SU-DHL-6 (cell line): Measurements from ENCODE around the gene UCK2.

Source experiments
- H2AFZ ChIP-seq: fragments of 200-600 bp; sonication (generic); 2 replicates; pipeline ENCODE4 v1.6.1; 2014; ENCODE audit warnings: low read depth, mild to moderate bottlenecking, moderate library complexity, mixed read lengths, antibody characterized with exemption, low read length; ENCODE audit not compliant: severe bottlenecking
- H3F3A ChIP-seq: fragments of 200-600 bp; shearing (Covaris generic); 2 replicates; pipeline ENCODE4 v1.6.0; 2016; ENCODE audit warnings: antibody characterized with exemption, mild to moderate bottlenecking; ENCODE audit not compliant: insufficient read depth
- H3K27ac ChIP-seq: fragments of 200-600 bp; sonication (generic); 2 replicates; pipeline ENCODE4 v1.5.1; 2016; ENCODE audit warnings: low read depth, mild to moderate bottlenecking, low read length, moderate library complexity, mixed read lengths
- H3K27me3 ChIP-seq: fragments of 200-600 bp; sonication (generic), shearing (Covaris generic); 2 replicates; pipeline ENCODE4 v1.6.0; 2014; ENCODE audit warnings: mild to moderate bottlenecking, low read length
- H3K36me3 ChIP-seq: fragments of 200-600 bp; sonication (generic); 2 replicates; pipeline ENCODE4 v1.6.1; 2014; ENCODE audit warnings: mild to moderate bottlenecking, low read length, mixed read lengths
- H3K4me2 ChIP-seq: fragments of 300-600, 200-600 bp; shearing (Covaris generic), sonication (generic); 2 replicates; pipeline ENCODE4 v1.6.0; 2014; ENCODE audit warnings: low read length, low read depth, mild to moderate bottlenecking; ENCODE audit not compliant: poor library complexity, severe bottlenecking
- H3K4me3 ChIP-seq: fragments of 200-600 bp; sonication (generic); 2 replicates; pipeline ENCODE4 v1.5.1; 2014; ENCODE audit warnings: antibody characterized with exemption, low read length, mild to moderate bottlenecking, mixed read lengths; ENCODE audit not compliant: insufficient read depth, poor library complexity, severe bottlenecking
- H3K79me2 ChIP-seq: fragments of 200-600 bp; sonication (generic); 2 replicates; pipeline ENCODE4 v1.6.1; 2014; ENCODE audit warnings: mild to moderate bottlenecking, low read length, moderate library complexity; ENCODE audit not compliant: insufficient read depth
- H3K9ac ChIP-seq: fragments of 200-600 bp; sonication (generic); 2 replicates; pipeline ENCODE4 v1.7.0; 2014; ENCODE audit warnings: mild to moderate bottlenecking, low read length
- H3K9me2 ChIP-seq: fragments of 200-600 bp; sonication (generic); replicated peaks from 2 replicates; pipeline ENCODE4 v1.6.1; 2014; ENCODE audit warnings: low read length; ENCODE audit not compliant: insufficient read depth
- H3K9me3 ChIP-seq: fragments of 200-600 bp; sonication (generic); 2 replicates; pipeline ENCODE4 v1.6.1; 2014; ENCODE audit warnings: low read length, mixed read lengths; ENCODE audit not compliant: insufficient read depth
- H4K20me1 ChIP-seq: fragments of 200-600 bp; sonication (generic); 2 replicates; pipeline ENCODE4 v1.6.1; 2014; ENCODE audit warnings: low read depth, mild to moderate bottlenecking, antibody characterized with exemption, low read length, moderate library complexity, mixed read lengths
- CTCF ChIP-seq: fragments of 200-600 bp; sonication (generic); IDR thresholded peaks from one replicate; pipeline ENCODE4 v1.5.1; 2017; ENCODE audit warnings: antibody characterized with exemption, mild to moderate bottlenecking, low read length, moderate library complexity; ENCODE audit not compliant: insufficient read depth, poor library complexity, severe bottlenecking
- EZH2phosphoT487 ChIP-seq: fragments of 200-600 bp; sonication (generic), shearing (Covaris generic); conservative IDR thresholded peaks from 2 replicates; pipeline ENCODE4 v1.6.1; 2018; ENCODE audit warnings: mild to moderate bottlenecking, antibody characterized with exemption, low read length, moderate library complexity, mixed read lengths

The UCK2 gene

GRCh38 chr1:165876121-165876520 is 48.7 kb downstream of the UCK2 start:
- Histone ChIP-seq H3K36me3 (peaks cover 2% of the 10 kb centered on the region; the same call in 1 of the 2 replicates), H3K9ac (no peak overlapping the region), H3K9me2 (no peaks in the 10 kb centered on the region), H2AFZ (no peak overlapping the region), H3K27ac (no peak overlapping the region), H3F3A (no peaks in the 10 kb centered on the region), H3K4me2 (no peak overlapping the region), H4K20me1 (peaks cover 12% of the 10 kb centered on the region; the same call in 1 of the 2 replicates), H3K4me3 (no peak overlapping the region), H3K9me3 (no peaks in the 10 kb centered on the region), H3K27me3 (no peaks in the 10 kb centered on the region), H3K79me2 (peaks cover 99% of the 10 kb centered on the region)
- TF ChIP-seq CTCF, result no peak
- no peak for TF ChIP-seq EZH2phosphoT487

GRCh38 chr1:165877411-165877810 is 50.0 kb downstream of the UCK2 start:
- Histone ChIP-seq H3K79me2 (peaks cover 99% of the 10 kb centered on the region), H4K20me1 (peaks cover 12% of the 10 kb centered on the region; the same call in 1 of the 2 replicates), H3K27ac (no peak overlapping the region), H3K9ac (no peak overlapping the region), H3K4me2 (no peak overlapping the region), H2AFZ (no peak overlapping the region), H3F3A (no peaks in the 10 kb centered on the region), H3K27me3 (no peaks in the 10 kb centered on the region), H3K36me3 (no peaks in the 10 kb centered on the region), H3K9me3 (no peaks in the 10 kb centered on the region), H3K9me2 (no peaks in the 10 kb centered on the region), H3K4me3 (no peak overlapping the region)
- TF ChIP-seq EZH2phosphoT487, result no peak
- no peak for TF ChIP-seq CTCF

- Histone ChIP-seq H3K27ac (no peak overlapping the region), H3K4me2 (no peak overlapping the region)
- TF ChIP-seq EZH2phosphoT487 (no peak), CTCF (no peak)
Observed at GRCh38 chr1:165877940-165878556, 50.6 kb downstream of the UCK2 start.

More at GRCh38 chr1:165877940-165878556, 50.6 kb downstream of the UCK2 start:
- no peaks in the 10 kb centered on the region for H3K36me3 ChIP-seq
- H3K4me3 ChIP-seq, result no peak overlapping the region
- no peak overlapping the region for H2AFZ ChIP-seq
- H3K79me2 ChIP-seq, result peaks cover 99% of the 10 kb centered on the region
- H3K27me3 ChIP-seq, result no peaks in the 10 kb centered on the region
- H3F3A ChIP-seq, result no peaks in the 10 kb centered on the region
- H3K9ac ChIP-seq, result no peak overlapping the region
- H4K20me1 ChIP-seq, result peaks cover 12% of the 10 kb centered on the region; the same call in 1 of the 2 replicates
- H3K9me2 ChIP-seq, result no peaks in the 10 kb centered on the region
- no peaks in the 10 kb centered on the region for H3K9me3 ChIP-seq
